ENCODE results near the gene TRAPPC3. TPM values are rescaled to one million over a fixed set of nuclear protein-coding genes. Genes with fewer than 3 reads are reported as not detected.
A peak's percentile ranks its signal among the peaks of the same experiment; 100 is the strongest.
"Not testable (repeated sequence)": the region's sequence is repeated elsewhere in the genome, so short reads cannot be mapped to it uniquely, and the experiment has no call there.

Gene TRAPPC3
- total RNA-seq = 10 to 100 TPM; 10.6 to 70.6 (median 38.1) TPM

DNA sequence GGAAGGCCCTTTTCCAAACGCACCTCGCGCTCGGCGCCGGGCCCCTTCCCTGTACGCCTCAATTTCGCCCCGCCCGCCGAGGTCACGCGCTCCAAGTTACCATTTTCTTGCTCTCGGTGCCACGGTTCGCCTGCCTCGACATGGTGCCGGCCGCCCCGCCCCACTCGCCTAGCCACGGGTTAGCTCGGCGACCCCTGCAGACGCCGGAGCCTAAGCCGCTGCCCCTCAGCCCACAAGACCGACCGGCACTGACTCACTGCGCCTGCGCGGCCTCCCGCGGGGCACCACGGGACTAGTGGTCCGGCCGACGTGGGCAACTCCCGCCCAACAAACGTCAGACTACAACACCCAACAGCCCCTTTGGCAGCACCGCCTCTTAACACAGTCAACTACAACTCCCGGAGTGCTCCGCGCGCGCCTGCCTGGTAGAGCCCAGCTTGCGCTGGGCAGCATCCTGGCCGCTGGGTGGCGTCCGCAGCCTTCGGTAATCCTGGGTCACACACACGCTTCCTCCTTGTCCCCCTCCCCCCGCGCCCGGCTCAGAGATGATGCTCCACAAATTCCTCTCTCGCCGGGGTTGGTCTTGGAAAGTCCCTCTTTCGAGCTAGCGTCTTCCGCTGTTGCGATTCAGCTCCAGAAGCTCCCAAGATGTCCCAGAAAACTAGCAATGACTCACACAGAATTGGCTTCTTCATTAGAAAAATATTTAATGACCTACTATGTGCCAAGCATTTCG is at the start of gene TRAPPC3:
TSS of gene TRAPPC3 (minus strand) at position 250 of the 736 bp plus-strand sequence. CDS start at position 142, 108 bp downstream.
- intact Hi-C loops (cut with DNase I; ENCODE audit: low total_unique reads) = no loop called here
- Histone ChIP-seq H3K4me3 (peak within 1 kb of the TSS; percentile 69 to 78), H3K27me3 (no peaks in the 10 kb centered on the region), H3K36me3 (no peaks in the 10 kb centered on the region), H3K4me1 (peaks cover 13 to 20% of the 10 kb centered on the region in 2 donors), H3K27ac (peak within 1 kb of the TSS; percentile 89 to 98), H3K9me3 (no peaks in the 10 kb centered on the region)
- TF ChIP-seq CTCF (IDR thresholded peaks at IDR 0.05) = peak; percentile 94 to 99 (median 98)
- TF ChIP-seq POLR2A (IDR thresholded peaks at IDR 0.05) = peak; percentile 78 to 93
- peak; percentile 100 for DNase-seq

- Histone ChIP-seq H3K4me3 (no peak overlapping the region), H3K4me1 (no peaks in the 10 kb centered on the region), H3K9me3 (no peaks in the 10 kb centered on the region), H3K27me3 (no peaks in the 10 kb centered on the region), H3K27ac (no peak overlapping the region), H3K36me3 (no peaks in the 10 kb centered on the region)
- intact Hi-C loops (cut with DNase I; ENCODE audit: low total_unique reads) = no loop called here
- DNase-seq = no peak
- no peak for TF ChIP-seq POLR2A (IDR thresholded peaks at IDR 0.05)
- no peak for TF ChIP-seq CTCF (IDR thresholded peaks at IDR 0.05)
Observed at GRCh38 chr1:36198641-36199040, 49.4 kb upstream of the TRAPPC3 start.

GRCh38 chr1:36196805-36197204 is 47.5 kb upstream of the TRAPPC3 start:
- DNase-seq; intact Hi-C loops (cut with DNase I; ENCODE audit: low total_unique reads); H3K4me1 ChIP-seq: not testable (repeated sequence)

DNA sequence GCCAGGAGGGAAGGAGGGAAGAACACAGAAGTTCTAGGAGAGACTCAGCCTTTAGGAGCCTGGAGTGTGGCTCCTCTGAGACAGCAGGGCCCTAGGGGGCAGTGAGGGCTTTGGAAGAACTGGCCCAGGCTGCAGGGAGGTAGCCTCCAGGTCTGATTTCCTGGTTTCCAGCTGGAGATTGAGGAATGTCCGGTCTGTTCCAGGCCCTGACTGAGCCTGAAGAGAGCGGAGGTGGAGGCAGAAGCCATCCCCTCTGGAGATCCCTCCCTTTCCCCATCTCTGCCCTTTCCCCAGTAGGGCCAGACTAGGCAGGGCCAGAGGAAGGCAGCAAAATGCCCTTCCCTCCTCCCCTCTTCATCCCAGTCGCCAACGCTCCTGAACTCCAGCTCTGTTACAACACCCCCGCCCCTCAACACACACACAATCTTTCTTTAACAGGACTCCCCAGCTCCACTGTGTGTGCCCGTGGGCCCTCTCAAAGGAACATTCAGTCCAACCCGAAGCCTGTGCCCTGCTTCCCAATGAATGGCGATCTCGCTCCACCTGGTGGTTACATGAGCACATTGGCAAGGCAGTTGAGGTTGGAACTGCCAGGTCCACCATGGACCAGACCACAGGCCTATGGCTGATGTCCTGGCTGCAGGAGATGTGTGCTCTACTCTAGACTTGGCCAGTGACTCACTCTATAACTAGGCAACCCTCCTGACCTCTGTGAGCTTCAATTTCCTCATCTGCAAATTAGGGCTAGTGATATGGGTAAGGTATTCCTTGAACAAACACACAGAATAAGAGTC is 38.7 kb upstream of the TRAPPC3 start:
- no peaks in the 10 kb centered on the region for H3K27me3 ChIP-seq
- H3K27ac ChIP-seq = peak overlapping the region; percentile 74 to 91
- TF ChIP-seq POLR2A (IDR thresholded peaks at IDR 0.05) (peak; percentile 5 to 14), CTCF (IDR thresholded peaks at IDR 0.05) (peak; percentile 80 to 97 (median 91))
- intact Hi-C loops (cut with DNase I; ENCODE audit: low total_unique reads) = loop anchor here (2.0 to 10.0 kb wide), 2 partner anchors 37 to 93 kb away; no protein-coding TSS in a partner anchor
- no peak overlapping the region for H3K4me3 ChIP-seq
- peak; percentile 82 to 88 for DNase-seq
- H3K36me3 ChIP-seq = no peaks in the 10 kb centered on the region
- H3K4me1 ChIP-seq = peaks cover 0 to 3% of the 10 kb centered on the region in 2 donors
- H3K9me3 ChIP-seq = no peaks in the 10 kb centered on the region

More at GRCh38 chr1:36196805-36197204, 47.5 kb upstream of the TRAPPC3 start:
- H3K9me3 ChIP-seq, H3K27ac ChIP-seq, H3K27me3 ChIP-seq, H3K36me3 ChIP-seq, H3K4me3 ChIP-seq: not testable (repeated sequence)

DNA sequence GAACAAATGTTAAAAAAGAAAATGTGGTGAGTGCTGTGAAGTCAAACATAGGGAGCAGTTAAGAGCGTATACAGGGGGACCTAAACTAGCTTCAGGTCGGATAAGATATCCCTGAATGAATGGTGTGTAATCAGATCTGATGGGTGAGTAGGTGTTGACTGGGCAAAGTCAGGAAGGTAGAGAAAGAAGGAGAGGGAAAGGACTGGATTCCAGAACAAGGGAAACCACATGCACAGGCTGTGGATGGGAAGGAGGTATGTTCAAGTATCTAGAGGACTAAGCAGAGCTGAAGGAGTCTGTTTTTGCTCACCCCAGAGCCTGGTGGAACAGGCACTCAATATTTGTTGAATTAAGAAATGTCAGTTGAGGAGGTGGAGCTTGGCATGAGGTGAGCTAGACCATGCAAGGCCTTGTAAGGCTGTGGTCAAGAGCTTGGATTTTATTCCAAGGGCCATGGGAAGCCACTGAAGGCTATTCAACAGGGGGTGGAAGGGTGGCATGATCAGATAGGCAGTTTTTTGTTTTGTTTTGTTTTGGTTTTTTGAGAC is 34.1 kb upstream of the TRAPPC3 start:
- no peak overlapping the region for H3K4me3 ChIP-seq
- H3K9me3 ChIP-seq = no peaks in the 10 kb centered on the region
- peak overlapping the region; percentile 44 to 67 for H3K27ac ChIP-seq
- peak in 1 of 2 donors; percentile 59 for DNase-seq
- H3K27me3 ChIP-seq = no peaks in the 10 kb centered on the region
- H3K4me1 ChIP-seq = peaks cover 0 to 3% of the 10 kb centered on the region in 2 donors
- no peaks in the 10 kb centered on the region for H3K36me3 ChIP-seq
- TF ChIP-seq POLR2A (IDR thresholded peaks at IDR 0.05) (no peak), CTCF (IDR thresholded peaks at IDR 0.05) (no peak)
- intact Hi-C loops (cut with DNase I; ENCODE audit: low total_unique reads) = loop anchor here (10.0 kb wide), 1 partner anchor 89 kb away; no protein-coding TSS in a partner anchor
